B cell (primary cell): ENCODE results near the gene CYP27B1. TPM values are rescaled to one million over a fixed set of nuclear protein-coding genes. Genes with fewer than 3 reads are reported as not detected.

Experiments
- ATAC-seq: fragments of 200-7000 bp; cut with Tn5 transposase; one replicate; pipeline ENCODE4 v1.10.0; 2021; ENCODE audit warnings: low read depth, mild to moderate bottlenecking, moderate number of reproducible peaks, moderate library complexity
- CTCF ChIA-PET: fragments of 350-600 bp; sonication (Branson Sonifier 250); formaldehyde crosslinking; loops from one replicate; lab custom pipeline; 2021; ENCODE audit warnings: antibody characterized with exemption, inconsistent platforms; lab: Charles Lee
- POLR2A ChIA-PET: fragments of 350-600 bp; sonication (Branson Sonifier 250); formaldehyde crosslinking; loops from one replicate; lab custom pipeline; 2021; ENCODE audit warnings: antibody characterized with exemption; lab: Charles Lee
- DNase-seq: peaks from one replicate; pipeline ENCODE4 v3.0.0; 2013
- H2AFZ ChIP-seq: 2 replicates; pipeline ENCODE4 v1.6.1; 2012; ENCODE audit warnings: mild to moderate bottlenecking, low read depth, low read length; ENCODE audit not compliant: insufficient read depth, poor library complexity, severe bottlenecking
- H3K27ac ChIP-seq, 2 donors: 1 replicate in 1 of 2; 2 replicates in 1 of 2; pipeline ENCODE4 v1.5.1; 2012 to 2013; ENCODE audit warnings: low read length in 2 of 2, mild to moderate bottlenecking in 2 of 2, moderate library complexity in 1 of 2
- H3K27me3 ChIP-seq, 4 experiments: fragments of 200-600 bp in 1 of 4; sonication (generic) in 1 of 4; replicated peaks in 1 of 4; 1 replicate in 2 of 4; 2 replicates in 2 of 4; pipeline versions ENCODE4 v1.6.1 to v1.7.0; 2013 to 2016; ENCODE audit warnings: low read length in 3 of 4, mild to moderate bottlenecking in 2 of 4, mixed read lengths in 1 of 4, moderate library complexity in 1 of 4; ENCODE audit not compliant: insufficient read depth in 4 of 4, control insufficient read depth in 3 of 4; ENCODE audit errors: control extremely low read depth in 1 of 4
- H3K36me3 ChIP-seq, 2 experiments: replicated peaks in 1 of 2; 1 replicate in 1 of 2; 2 replicates in 1 of 2; pipeline versions ENCODE4 v1.6.1 to v1.7.1; 2013; ENCODE audit warnings: low read length in 1 of 2; ENCODE audit not compliant: insufficient read depth in 2 of 2, control insufficient read depth in 1 of 2; ENCODE audit errors: control extremely low read depth in 1 of 2, extremely low read depth in 1 of 2
- H3K4me1 ChIP-seq, 2 donors: fragments of 200-600 bp in 1 of 2; sonication (generic) in 1 of 2; 1 replicate in 1 of 2; 2 replicates in 1 of 2; pipeline versions ENCODE4 v1.5.1 to v1.6.1; 2013 to 2017; ENCODE audit warnings: low read length in 2 of 2; ENCODE audit not compliant: control insufficient read depth in 2 of 2, insufficient read depth in 2 of 2
- H3K4me2 ChIP-seq: replicated peaks from 2 replicates; pipeline ENCODE3; 2012; ENCODE audit warnings: mild to moderate bottlenecking, low read depth, low read length; ENCODE audit not compliant: poor library complexity, severe bottlenecking
- H3K4me3 ChIP-seq, 5 experiments: fragments of 200-600 bp in 1 of 5; sonication (generic) in 1 of 5; 1 replicate in 3 of 5; 2 replicates in 2 of 5; pipeline versions ENCODE4 v1.5.1 to v1.7.0; 2011 to 2016; ENCODE audit warnings: low read length in 4 of 5, mild to moderate bottlenecking in 4 of 5, low read depth in 2 of 5, control low read depth in 1 of 5, moderate library complexity in 1 of 5; ENCODE audit not compliant: insufficient read depth in 1 of 5; ENCODE audit errors: control extremely low read depth in 1 of 5, extremely low read depth in 1 of 5
- H3K79me2 ChIP-seq: fragments of 200-600 bp; sonication (generic); one replicate; pipeline ENCODE4 v1.6.0; 2016; ENCODE audit warnings: low read length; ENCODE audit not compliant: control insufficient read depth, insufficient read depth
- H3K9ac ChIP-seq: fragments of 200-600 bp; sonication (generic); 2 replicates; pipeline ENCODE4 v1.6.1; 2017; ENCODE audit warnings: mild to moderate bottlenecking, low read length, moderate library complexity
- H3K9me3 ChIP-seq, 3 donors: one replicate each; pipeline versions ENCODE4 v1.6.1 to v1.7.1; 2013; ENCODE audit warnings: low read length in 2 of 3; ENCODE audit not compliant: control insufficient read depth in 2 of 3, insufficient read depth in 1 of 3; ENCODE audit errors: control extremely low read depth in 1 of 3
- H4K20me1 ChIP-seq: 2 replicates; pipeline ENCODE4 v1.6.0; 2012; ENCODE audit warnings: mild to moderate bottlenecking, low read length; ENCODE audit not compliant: insufficient read depth, control insufficient read depth, poor library complexity, severe bottlenecking
- H3K27ac Mint-ChIP-seq: one replicate; pipeline ENCODE4 v1.8.0; 2021; ENCODE audit warnings: mixed read lengths
- H3K27me3 Mint-ChIP-seq: one replicate; pipeline ENCODE4 v1.8.0; 2021; ENCODE audit warnings: mixed read lengths
- H3K4me1 Mint-ChIP-seq: one replicate; pipeline ENCODE4 v1.8.0; 2021; ENCODE audit warnings: mixed read lengths
- H3K4me3 Mint-ChIP-seq: one replicate; pipeline ENCODE4 v1.8.0; 2021; ENCODE audit warnings: mixed read lengths
- H3K9me3 Mint-ChIP-seq: one replicate; pipeline ENCODE4 v1.8.0; 2022; ENCODE audit warnings: mixed read lengths; ENCODE audit not compliant: insufficient read depth
- EZH2 ChIP-seq: IDR thresholded peaks from 2 replicates; pipeline ENCODE4 v1.6.1; 2012; ENCODE audit warnings: borderline replicate concordance, low read depth, mild to moderate bottlenecking, moderate library complexity, low read length; ENCODE audit not compliant: insufficient read depth, poor library complexity, severe bottlenecking
- WGBS: methylation state at CpG from one replicate; pipeline ENCODE4 v1.1.5; 2013; ENCODE audit warnings: missing lambda C conversion rate; ENCODE audit not compliant: insufficient coverage; 5-methylcytosine and 5-hydroxymethylcytosine counted together
- intact Hi-C: fragments of 100-400 bp; cut with micrococcal nuclease; formaldehyde crosslinking; loops from one replicate; pipeline ENCODE4 v1.10.0; 2022
- polyA plus RNA-seq: library from polyadenylated mRNA; depleted of rRNA; stranded (reverse); fragments of >200 nt; gene quantifications from 2 replicates; pipeline ENCODE4 v1.2.3, GENCODE V29; 2012
- total RNA-seq, 2 donors: library from RNA; stranded (reverse); fragments of 120-200 nt in 1 of 2; gene quantifications; 1 replicate in 1 of 2; 2 replicates in 1 of 2; pipeline versions ENCODE4 v1.2.3 to v1.2.4, GENCODE V29; 2013 to 2022
- TF ChIP-seq, protein P1 (sequence below): fragments of 200-600 bp; IDR thresholded peaks from one replicate; pipeline ENCODE4 v1.8.0; 2022; ENCODE audit warnings: antibody characterized with exemption, mild to moderate bottlenecking

CYP27B1 gene
- total and polyA plus RNA-seq, 2 donors (not counting 1 experiment from before 2014, with no cell fraction given): 0.66 to 0.79 TPM

DNA sequence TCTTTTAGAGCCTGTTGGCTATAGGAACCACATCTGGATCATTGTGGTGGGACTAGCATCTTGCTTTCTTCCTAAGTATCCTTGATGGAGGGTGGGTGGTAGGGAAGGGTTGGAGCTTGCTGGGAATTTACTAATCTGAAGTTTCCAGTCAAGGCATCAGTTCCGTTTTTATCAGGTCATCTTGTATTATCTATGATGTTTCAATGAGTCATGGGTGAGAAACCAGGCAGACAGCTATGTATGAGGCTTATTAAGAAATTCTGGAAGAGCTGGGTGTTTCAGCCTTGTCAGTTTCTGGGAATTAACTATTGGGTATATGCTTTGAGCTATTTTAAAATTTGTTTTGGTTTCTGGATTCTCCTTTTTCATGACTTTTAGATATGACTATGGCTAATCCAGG is 27.0 kb upstream of the CYP27B1 start:
- H3K9me3 ChIP-seq: no peaks in the 10 kb centered on the region
- no peak overlapping the region for H3K27ac ChIP-seq
- ATAC-seq (no peak), DNase-seq (no peak)
- H3K27ac Mint-ChIP-seq: no peak overlapping the region
- H3K4me1 ChIP-seq: no peaks in the 10 kb centered on the region
- no peak overlapping the region for H2AFZ ChIP-seq
- no peak overlapping the region for H3K9ac ChIP-seq
- no peak overlapping the region for H3K4me2 ChIP-seq
- 78% methylated on average over 1 of the region's 1 CpG for WGBS
- no peaks in the 10 kb centered on the region for H3K9me3 Mint-ChIP-seq
- peaks cover 0 to 59% of the 10 kb centered on the region in 2 experiments for H3K36me3 ChIP-seq
- intact Hi-C loops: no loop called here
- H3K79me2 ChIP-seq: peaks cover 7% of the 10 kb centered on the region
- CTCF ChIA-PET: interaction anchor here (0.9 to 1.6 kb wide), 3 partner anchors 9 to 111 kb away, joined by 4 to 6 read pairs (median 4); no protein-coding TSS in a partner anchor
- no peaks in the 10 kb centered on the region for H3K27me3 Mint-ChIP-seq
- no peak for TF ChIP-seq EZH2
- TF ChIP-seq, protein P1, sequence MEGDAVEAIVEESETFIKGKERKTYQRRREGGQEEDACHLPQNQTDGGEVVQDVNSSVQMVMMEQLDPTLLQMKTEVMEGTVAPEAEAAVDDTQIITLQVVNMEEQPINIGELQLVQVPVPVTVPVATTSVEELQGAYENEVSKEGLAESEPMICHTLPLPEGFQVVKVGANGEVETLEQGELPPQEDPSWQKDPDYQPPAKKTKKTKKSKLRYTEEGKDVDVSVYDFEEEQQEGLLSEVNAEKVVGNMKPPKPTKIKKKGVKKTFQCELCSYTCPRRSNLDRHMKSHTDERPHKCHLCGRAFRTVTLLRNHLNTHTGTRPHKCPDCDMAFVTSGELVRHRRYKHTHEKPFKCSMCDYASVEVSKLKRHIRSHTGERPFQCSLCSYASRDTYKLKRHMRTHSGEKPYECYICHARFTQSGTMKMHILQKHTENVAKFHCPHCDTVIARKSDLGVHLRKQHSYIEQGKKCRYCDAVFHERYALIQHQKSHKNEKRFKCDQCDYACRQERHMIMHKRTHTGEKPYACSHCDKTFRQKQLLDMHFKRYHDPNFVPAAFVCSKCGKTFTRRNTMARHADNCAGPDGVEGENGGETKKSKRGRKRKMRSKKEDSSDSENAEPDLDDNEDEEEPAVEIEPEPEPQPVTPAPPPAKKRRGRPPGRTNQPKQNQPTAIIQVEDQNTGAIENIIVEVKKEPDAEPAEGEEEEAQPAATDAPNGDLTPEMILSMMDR: no peak
- POLR2A ChIA-PET: no interaction called here
- H3K27me3 ChIP-seq: no peaks in the 10 kb centered on the region
- no peak overlapping the region for H3K4me3 Mint-ChIP-seq
- no peak overlapping the region for H3K4me3 ChIP-seq
- H4K20me1 ChIP-seq: no peaks in the 10 kb centered on the region
- H3K4me1 Mint-ChIP-seq: no peaks in the 10 kb centered on the region

DNA sequence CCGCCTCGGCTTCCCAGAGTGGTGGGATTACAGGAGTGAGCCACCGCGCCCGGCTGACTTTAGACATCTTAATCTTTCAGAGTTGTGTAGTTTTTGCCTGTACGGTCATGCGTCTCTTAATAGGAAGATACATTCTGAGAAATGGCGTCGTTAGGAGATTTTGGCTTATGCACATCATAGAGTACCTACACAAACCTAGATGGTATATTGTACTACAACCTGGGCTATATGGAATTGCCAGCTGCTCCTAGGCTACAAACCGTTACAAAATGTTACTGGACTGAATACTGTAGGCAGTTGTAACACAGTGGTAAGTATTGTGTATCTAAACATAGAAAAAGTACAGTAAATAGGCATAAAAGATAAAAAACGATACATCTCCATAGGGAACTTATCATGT is 17.0 kb upstream of the CYP27B1 start:
- POLR2A ChIA-PET: no interaction called here
- DNase-seq (no peak), ATAC-seq (no peak)
- no peak for TF ChIP-seq EZH2
- TF ChIP-seq, protein P1: no peak
- Mint-ChIP-seq H3K4me3 (peak overlapping the region; percentile 83), H3K9me3 (no peaks in the 10 kb centered on the region), H3K27ac (peak overlapping the region; percentile 26), H3K4me1 (peaks cover 18% of the 10 kb centered on the region), H3K27me3 (no peaks in the 10 kb centered on the region)
- intact Hi-C loops: loop anchor here (5.0 kb wide), 1 partner anchor 42 kb away; no protein-coding TSS in a partner anchor
- Histone ChIP-seq H2AFZ (no peak overlapping the region), H3K27ac (no peak overlapping the region), H4K20me1 (no peaks in the 10 kb centered on the region), H3K27me3 (no peaks in the 10 kb centered on the region), H3K9ac (no peak overlapping the region), H3K4me1 (peaks cover 9 to 17% of the 10 kb centered on the region in 2 donors), H3K79me2 (peaks cover 25% of the 10 kb centered on the region), H3K36me3 (peaks cover 9 to 29% of the 10 kb centered on the region in 2 experiments), H3K4me3 (no peak overlapping the region), H3K4me2 (peak overlapping the region; percentile 98), H3K9me3 (no peaks in the 10 kb centered on the region)
- WGBS: 100% methylated on average over 1 of the region's 11 CpGs
- CTCF ChIA-PET: interaction anchor here (1.2 to 6.9 kb wide), 8 partner anchors 12 to 120 kb away, joined by 3 to 59 read pairs (median 6); partner anchors contain the start of genes CYP27B1, EEF1AKMT3, MARCHF9 and METTL1
